Erythroblast (primary cell): ENCODE measurements around the gene PTAFR.

Source experiments
- GATA1 ChIP-seq: IDR thresholded peaks from 2 replicates; pipeline ENCODE4 v1.6.1; 2011; ENCODE audit warnings: low read depth, mild to moderate bottlenecking, control low read depth, low read length, moderate library complexity
- POLR2A ChIP-seq: IDR thresholded peaks from 2 replicates; pipeline ENCODE4 v1.6.1; 2011; ENCODE audit warnings: mild to moderate bottlenecking, low read length

GRCh38 chr1:28147264-28148094 is 29.0 kb downstream of the PTAFR start:
- TF ChIP-seq POLR2A, result no peak
- no peak for TF ChIP-seq GATA1
